H9 (cell line): ENCODE measurements around the gene ANKRD23. TPM values are rescaled to one million over a fixed set of nuclear protein-coding genes. Genes with fewer than 3 reads are reported as not detected.

Experiments used
- DNase-seq: peaks from one replicate; pipeline ENCODE4 v3.0.0-alpha.2; 2017
- H2AFZ ChIP-seq: one replicate; pipeline ENCODE4 v1.6.1; 2013; ENCODE audit warnings: mild to moderate bottlenecking, low read length, control low read depth, moderate library complexity
- H2AK5ac ChIP-seq: 2 replicates; pipeline ENCODE4 v1.6.1; 2013; ENCODE audit warnings: low read length, control low read depth, mixed read lengths; ENCODE audit not compliant: insufficient read length
- H2BK120ac ChIP-seq: one replicate; pipeline ENCODE4 v1.6.1; 2013; ENCODE audit warnings: low read depth, mild to moderate bottlenecking, low read length, control low read depth, inconsistent platforms; ENCODE audit not compliant: poor library complexity, severe bottlenecking
- H2BK12ac ChIP-seq: 2 replicates; pipeline ENCODE4 v1.6.1; 2013; ENCODE audit warnings: low read length, control low read depth, mixed read lengths, low read depth; ENCODE audit not compliant: insufficient read length
- H2BK15ac ChIP-seq: 2 replicates; pipeline ENCODE4 v1.6.1; 2013; ENCODE audit warnings: low read depth, low read length, control low read depth
- H2BK20ac ChIP-seq: one replicate; pipeline ENCODE4 v1.6.1; 2013; ENCODE audit warnings: low read depth, mild to moderate bottlenecking, low read length, control low read depth, inconsistent platforms; ENCODE audit not compliant: poor library complexity, severe bottlenecking
- H2BK5ac ChIP-seq: 2 replicates; pipeline ENCODE4 v1.6.1; 2013; ENCODE audit warnings: low read length, control low read depth, mixed read lengths; ENCODE audit not compliant: insufficient read length
- H3K14ac ChIP-seq: 2 replicates; pipeline ENCODE4 v1.6.1; 2013; ENCODE audit warnings: low read length, control low read depth; ENCODE audit not compliant: insufficient read depth
- H3K18ac ChIP-seq: 2 replicates; pipeline ENCODE4 v1.6.1; 2013; ENCODE audit warnings: low read depth, mild to moderate bottlenecking, mixed read lengths, low read length, control low read depth; ENCODE audit not compliant: insufficient read length
- H3K23ac ChIP-seq: 2 replicates; pipeline ENCODE4 v1.6.1; 2013; ENCODE audit warnings: low read length, control low read depth, mixed read lengths, low read depth; ENCODE audit not compliant: insufficient read length
- H3K23me2 ChIP-seq: 2 replicates; pipeline ENCODE4 v1.6.1; 2013; ENCODE audit warnings: low read depth, mild to moderate bottlenecking, mixed read lengths, low read length, control low read depth; ENCODE audit not compliant: insufficient read length, poor library complexity, severe bottlenecking
- H3K27ac ChIP-seq: 2 replicates; pipeline ENCODE4 v1.5.1; 2013; ENCODE audit warnings: low read length, control low read depth, mixed read lengths, low read depth; ENCODE audit not compliant: insufficient read length
- H3K27me3 ChIP-seq: 2 replicates; pipeline ENCODE4 v1.6.1; 2013; ENCODE audit warnings: low read length, control low read depth, inconsistent platforms; ENCODE audit not compliant: insufficient read depth
- H3K4ac ChIP-seq: 2 replicates; pipeline ENCODE4 v1.6.1; 2013; ENCODE audit warnings: low read depth, mild to moderate bottlenecking, control low read depth, inconsistent platforms, low read length, moderate library complexity
- H3K4me1 ChIP-seq: 2 replicates; pipeline ENCODE4 v1.6.1; 2013; ENCODE audit warnings: low read length, control low read depth, inconsistent platforms; ENCODE audit not compliant: insufficient read depth
- H3K4me2 ChIP-seq: 2 replicates; pipeline ENCODE4 v1.6.1; 2013; ENCODE audit warnings: low read length, control low read depth, mixed read lengths; ENCODE audit not compliant: insufficient read length, insufficient read depth
- H3K56ac ChIP-seq: 2 replicates; pipeline ENCODE4 v1.6.1; 2013; ENCODE audit warnings: low read depth, mild to moderate bottlenecking, mixed read lengths, low read length, control low read depth; ENCODE audit not compliant: insufficient read length
- H3K79me1 ChIP-seq: 2 replicates; pipeline ENCODE4 v1.6.1; 2013; ENCODE audit warnings: low read depth, mild to moderate bottlenecking, moderate library complexity, low read length, control low read depth, inconsistent platforms; ENCODE audit not compliant: insufficient read depth, poor library complexity, severe bottlenecking
- H3K79me2 ChIP-seq: 2 replicates; pipeline ENCODE4 v1.6.1; 2013; ENCODE audit warnings: low read length, control low read depth, inconsistent platforms; ENCODE audit not compliant: insufficient read depth
- H3K9ac ChIP-seq: 2 replicates; pipeline ENCODE4 v1.6.1; 2013; ENCODE audit warnings: low read length, control low read depth, mixed read lengths; ENCODE audit not compliant: insufficient read length; ENCODE audit errors: extremely low read depth
- H3K9me3 ChIP-seq: one replicate; pipeline ENCODE4 v1.6.1; 2013; ENCODE audit warnings: low read depth, low read length, inconsistent platforms; ENCODE audit not compliant: control insufficient read depth
- H3T11ph ChIP-seq: one replicate; pipeline ENCODE4 v1.6.1; 2013; ENCODE audit warnings: mild to moderate bottlenecking, low read length, control low read depth, inconsistent platforms
- H4K20me1 ChIP-seq: one replicate; pipeline ENCODE4 v1.6.1; 2013; ENCODE audit not compliant: control insufficient read depth, insufficient read length, insufficient read depth
- H4K5ac ChIP-seq: 2 replicates; pipeline ENCODE4 v1.6.1; 2013; ENCODE audit warnings: low read depth, mild to moderate bottlenecking, mixed read lengths, low read length, control low read depth; ENCODE audit not compliant: insufficient read length
- H4K8ac ChIP-seq: replicated peaks from 2 replicates; pipeline ENCODE4 v1.6.1; 2013; ENCODE audit warnings: low read length, control low read depth, mixed read lengths, low read depth; ENCODE audit not compliant: insufficient read length
- H4K91ac ChIP-seq: 2 replicates; pipeline ENCODE4 v1.6.1; 2013; ENCODE audit warnings: low read depth, mild to moderate bottlenecking, moderate library complexity, mixed read lengths, low read length, control low read depth; ENCODE audit not compliant: insufficient read length
- H3K27ac Mint-ChIP-seq, 3 experiments: 2 replicates in 2 of 3; 3 replicates in 1 of 3; pipeline ENCODE4 v1.8.0; 2020 to 2021; ENCODE audit warnings: mixed read lengths in 3 of 3, mild to moderate bottlenecking in 1 of 3, moderate library complexity in 1 of 3
- H3K27me3 Mint-ChIP-seq: 2 replicates; pipeline ENCODE4 v1.8.0; 2021; ENCODE audit warnings: low read depth, mild to moderate bottlenecking, moderate library complexity, mixed read lengths
- H3K36me3 Mint-ChIP-seq, 3 experiments: 2 replicates in 2 of 3; 3 replicates in 1 of 3; pipeline ENCODE4 v1.8.0; 2020 to 2021; ENCODE audit warnings: low read depth in 3 of 3, mixed read lengths in 3 of 3; ENCODE audit not compliant: insufficient read depth in 1 of 3
- H3K4me1 Mint-ChIP-seq, 2 experiments: 2 replicates each; pipeline ENCODE4 v1.8.0; 2020; ENCODE audit warnings: mixed read lengths in 2 of 2
- H3K4me3 Mint-ChIP-seq, 2 experiments: 2 replicates in 1 of 2; 3 replicates in 1 of 2; pipeline ENCODE4 v1.8.0; 2020 to 2021; ENCODE audit warnings: mild to moderate bottlenecking in 2 of 2, mixed read lengths in 2 of 2, moderate library complexity in 1 of 2
- H3K9me3 Mint-ChIP-seq, 2 experiments: 2 replicates in 1 of 2; 3 replicates in 1 of 2; pipeline ENCODE4 v1.8.0; 2020; ENCODE audit warnings: mild to moderate bottlenecking in 2 of 2, mixed read lengths in 2 of 2, moderate library complexity in 1 of 2
- CTCF ChIP-seq: fragments of 200-600 bp; sonication (generic); conservative IDR thresholded peaks from 3 replicates; pipeline ENCODE4 v1.8.0; 2021; ENCODE audit warnings: antibody characterized with exemption, mild to moderate bottlenecking
- WGBS: extraction: QIAGEN DNeasy Blood & Tissue Kit; methylation state at CpG from one replicate; pipeline ENCODE4 v1.1.7; 2013; ENCODE audit warnings: missing lambda C conversion rate, low lambda C conversion rate, mixed read lengths; ENCODE audit not compliant: insufficient read length; ENCODE audit errors: extremely low coverage; 5-methylcytosine and 5-hydroxymethylcytosine counted together
- total RNA-seq: library from RNA; stranded (reverse); gene quantifications from 2 replicates; pipeline ENCODE4 v1.2.1, GENCODE V29; 2021

Gene ANKRD23
- total RNA-seq, 1 experiment from 2014 or later = 2.4 TPM

DNA sequence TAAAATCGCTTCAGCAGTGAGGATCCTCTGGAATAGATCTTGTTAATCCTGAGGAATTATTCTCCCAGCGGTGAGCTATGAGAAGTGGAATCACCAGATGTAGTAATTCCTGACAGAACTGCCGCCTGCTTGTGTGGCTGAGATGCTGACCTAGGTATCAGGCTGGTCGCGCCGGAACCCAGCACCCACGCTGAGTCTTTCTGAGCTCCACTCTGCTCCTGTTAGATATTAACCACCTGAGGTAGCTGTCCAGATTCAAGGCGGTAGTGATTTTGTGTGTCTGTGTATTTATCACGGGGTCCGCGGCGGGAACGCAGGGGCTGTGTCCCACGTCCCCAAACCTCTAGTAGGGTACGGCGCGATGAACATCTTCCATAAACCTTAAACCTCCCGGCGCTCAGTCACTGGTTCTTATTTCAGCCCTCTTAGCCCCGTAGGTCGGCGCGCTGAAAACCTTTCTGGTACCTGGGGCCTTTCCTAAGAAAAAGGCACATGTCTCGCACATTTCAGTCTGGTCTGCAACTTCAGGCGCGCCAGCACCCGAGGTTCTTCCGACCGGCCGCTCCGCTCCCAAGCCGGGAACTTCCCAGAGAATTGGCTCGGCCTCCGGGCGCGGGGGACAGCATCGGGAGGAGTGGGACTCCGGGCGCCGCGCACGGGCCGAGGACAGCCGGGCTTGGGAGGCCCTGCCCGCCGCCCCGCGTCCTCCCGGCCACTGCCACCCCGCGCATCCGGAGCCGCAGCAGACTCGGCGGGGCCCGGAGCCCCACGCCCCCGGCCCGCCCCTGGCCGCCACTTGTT is 28.3 kb downstream of the ANKRD23 start:
- H2BK120ac ChIP-seq = no peak overlapping the region
- no peak overlapping the region for H3K27ac ChIP-seq
- Mint-ChIP-seq H3K4me1 (peaks cover 38 to 40% of the 10 kb centered on the region in 2 experiments), H3K27ac (peak overlapping the region in 2 of 3 experiments; percentile 23 to 27; a peak in 5 of 7 replicates), H3K4me3 (peak overlapping the region; percentile 78 to 88), H3K27me3 (peaks cover 1% of the 10 kb centered on the region; the same call in 1 of the 2 replicates), H3K36me3 (peaks cover 13 to 30% (median 29%) of the 10 kb centered on the region in 3 experiments), H3K9me3 (no peaks in the 10 kb centered on the region; a peak in 1 of 5 replicates)
- no peak overlapping the region for H2BK5ac ChIP-seq
- no peak overlapping the region for H4K91ac ChIP-seq
- H2AK5ac ChIP-seq = no peak overlapping the region
- H3K23me2 ChIP-seq = peaks cover 7% of the 10 kb centered on the region
- no peak overlapping the region for H2BK20ac ChIP-seq
- peaks cover 3% of the 10 kb centered on the region; the same call in 1 of the 2 replicates for H3K4me1 ChIP-seq
- H4K8ac ChIP-seq = no peak overlapping the region
- no peak overlapping the region for H3K18ac ChIP-seq
- no peak for DNase-seq
- H3K56ac ChIP-seq = no peak overlapping the region
- no peak for TF ChIP-seq CTCF
- H3K79me2 ChIP-seq = peaks cover 2% of the 10 kb centered on the region; the same call in 1 of the 2 replicates
- H3K27me3 ChIP-seq = no peaks in the 10 kb centered on the region
- no peak overlapping the region for H3T11ph ChIP-seq
- no peak overlapping the region for H3K23ac ChIP-seq
- no peak overlapping the region for H3K4ac ChIP-seq
- peak overlapping the region; percentile 28 for H3K9ac ChIP-seq
- no peak overlapping the region for H3K14ac ChIP-seq
- H3K4me2 ChIP-seq = peak overlapping the region; percentile 81
- H4K20me1 ChIP-seq = peaks cover 2% of the 10 kb centered on the region
- H2BK12ac ChIP-seq = no peak overlapping the region
- H2BK15ac ChIP-seq = no peak overlapping the region
- H3K79me1 ChIP-seq = peaks cover 2% of the 10 kb centered on the region
- H3K9me3 ChIP-seq = no peaks in the 10 kb centered on the region
- peak overlapping the region; percentile 79 for H2AFZ ChIP-seq
- WGBS = no CpG with 5 or more reads among the region's 60 CpGs
- no peak overlapping the region for H4K5ac ChIP-seq
